ENCODE measurements around the gene AKIRIN1.

The AKIRIN1 gene

DNA sequence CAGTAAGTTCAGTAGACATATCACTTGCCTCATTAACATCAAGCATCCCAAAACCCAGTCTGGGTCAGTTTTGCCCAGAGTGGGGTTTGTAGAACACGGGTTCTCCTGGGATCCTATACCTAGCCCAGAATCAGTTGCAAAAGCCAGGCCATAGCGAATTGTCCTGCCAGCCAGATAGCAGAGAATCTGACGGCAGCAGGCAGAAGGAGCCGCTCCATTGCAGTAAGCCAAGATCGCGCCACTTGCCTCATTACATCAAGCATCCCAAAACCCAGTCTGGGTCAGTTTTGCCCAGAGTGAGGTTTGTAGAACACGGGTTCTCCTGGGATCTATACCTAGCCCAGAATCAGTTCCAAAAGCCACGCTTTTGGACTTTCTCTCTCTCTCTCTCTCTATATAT is 54.2 kb downstream of the AKIRIN1 start:
- H3K79me2 ChIP-seq (ENCODE audit: control insufficient read depth, low read length) = no peaks in the 10 kb centered on the region
- H3K4me3 ChIP-seq (ENCODE audit: low read length) = no peak overlapping the region
- no peaks in the 10 kb centered on the region for H3K36me3 ChIP-seq (ENCODE audit: control insufficient read depth, low read length)
- peaks cover 3% of the 10 kb centered on the region; the same call in 1 of the 2 replicates for H3F3A ChIP-seq (ENCODE audit: control insufficient read depth, insufficient read depth)
- no peaks in the 10 kb centered on the region for H3K27me3 ChIP-seq (ENCODE audit: control insufficient read depth, low read length)
- H3K9me3 ChIP-seq (ENCODE audit: control insufficient read depth, insufficient read depth, low read length) = no peaks in the 10 kb centered on the region
- peaks cover 5% of the 10 kb centered on the region for H3K4me1 ChIP-seq (ENCODE audit: control insufficient read depth, low read length)
- H3K9me2 ChIP-seq (replicated peaks; ENCODE audit: control insufficient read depth, low read length) = no peaks in the 10 kb centered on the region
- H4K20me1 ChIP-seq (ENCODE audit: control insufficient read depth, insufficient read depth, low read depth, low read length) = no peaks in the 10 kb centered on the region
- no peak overlapping the region for H3K27ac ChIP-seq (ENCODE audit: low read depth, low read length)
- H3K4me2 ChIP-seq (ENCODE audit: low read length) = no peak overlapping the region
- TF ChIP-seq, protein P1, sequence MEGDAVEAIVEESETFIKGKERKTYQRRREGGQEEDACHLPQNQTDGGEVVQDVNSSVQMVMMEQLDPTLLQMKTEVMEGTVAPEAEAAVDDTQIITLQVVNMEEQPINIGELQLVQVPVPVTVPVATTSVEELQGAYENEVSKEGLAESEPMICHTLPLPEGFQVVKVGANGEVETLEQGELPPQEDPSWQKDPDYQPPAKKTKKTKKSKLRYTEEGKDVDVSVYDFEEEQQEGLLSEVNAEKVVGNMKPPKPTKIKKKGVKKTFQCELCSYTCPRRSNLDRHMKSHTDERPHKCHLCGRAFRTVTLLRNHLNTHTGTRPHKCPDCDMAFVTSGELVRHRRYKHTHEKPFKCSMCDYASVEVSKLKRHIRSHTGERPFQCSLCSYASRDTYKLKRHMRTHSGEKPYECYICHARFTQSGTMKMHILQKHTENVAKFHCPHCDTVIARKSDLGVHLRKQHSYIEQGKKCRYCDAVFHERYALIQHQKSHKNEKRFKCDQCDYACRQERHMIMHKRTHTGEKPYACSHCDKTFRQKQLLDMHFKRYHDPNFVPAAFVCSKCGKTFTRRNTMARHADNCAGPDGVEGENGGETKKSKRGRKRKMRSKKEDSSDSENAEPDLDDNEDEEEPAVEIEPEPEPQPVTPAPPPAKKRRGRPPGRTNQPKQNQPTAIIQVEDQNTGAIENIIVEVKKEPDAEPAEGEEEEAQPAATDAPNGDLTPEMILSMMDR (IDR thresholded peaks at IDR 0.05; ENCODE audit: low read depth, low read length, poor library complexity, severe bottlenecking) = no peak
- TF ChIP-seq EZH2phosphoT487 (IDR thresholded peaks at IDR 0.05; ENCODE audit: borderline replicate concordance, low read length) = no peak

DNA sequence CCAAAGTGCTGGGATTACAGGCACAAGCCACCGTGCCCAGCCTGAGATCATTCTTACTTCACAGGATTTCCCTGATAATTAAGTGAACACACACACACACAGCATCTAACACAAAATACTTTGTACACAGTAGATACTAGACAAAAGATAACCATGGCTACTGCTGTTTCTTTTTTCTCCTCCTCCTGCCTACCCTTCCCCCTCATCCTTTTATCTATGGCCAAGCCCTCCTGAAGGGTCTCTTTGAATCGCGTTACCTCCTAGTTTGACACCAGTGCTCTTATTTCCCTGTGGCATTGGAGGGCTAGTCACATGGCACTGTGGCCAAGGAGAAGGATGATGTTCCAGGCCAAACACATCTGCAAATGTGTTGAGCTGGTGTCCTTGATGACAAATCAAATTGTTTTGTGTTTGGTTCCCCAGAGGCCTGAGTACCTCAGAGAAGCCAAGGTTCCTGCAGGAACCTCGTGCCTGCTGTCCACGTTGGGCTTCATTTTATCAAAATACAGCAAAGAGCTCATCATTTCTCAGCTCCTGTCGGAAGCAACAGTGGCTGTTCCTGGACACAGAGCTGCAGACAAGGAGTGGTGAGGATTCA is 55.6 kb downstream of the AKIRIN1 start:
- Histone ChIP-seq H3K4me2 (ENCODE audit: low read length) (no peak overlapping the region), H3K9me3 (ENCODE audit: control insufficient read depth, insufficient read depth, low read length) (no peaks in the 10 kb centered on the region), H3K27ac (ENCODE audit: low read depth, low read length) (no peak overlapping the region)

DNA sequence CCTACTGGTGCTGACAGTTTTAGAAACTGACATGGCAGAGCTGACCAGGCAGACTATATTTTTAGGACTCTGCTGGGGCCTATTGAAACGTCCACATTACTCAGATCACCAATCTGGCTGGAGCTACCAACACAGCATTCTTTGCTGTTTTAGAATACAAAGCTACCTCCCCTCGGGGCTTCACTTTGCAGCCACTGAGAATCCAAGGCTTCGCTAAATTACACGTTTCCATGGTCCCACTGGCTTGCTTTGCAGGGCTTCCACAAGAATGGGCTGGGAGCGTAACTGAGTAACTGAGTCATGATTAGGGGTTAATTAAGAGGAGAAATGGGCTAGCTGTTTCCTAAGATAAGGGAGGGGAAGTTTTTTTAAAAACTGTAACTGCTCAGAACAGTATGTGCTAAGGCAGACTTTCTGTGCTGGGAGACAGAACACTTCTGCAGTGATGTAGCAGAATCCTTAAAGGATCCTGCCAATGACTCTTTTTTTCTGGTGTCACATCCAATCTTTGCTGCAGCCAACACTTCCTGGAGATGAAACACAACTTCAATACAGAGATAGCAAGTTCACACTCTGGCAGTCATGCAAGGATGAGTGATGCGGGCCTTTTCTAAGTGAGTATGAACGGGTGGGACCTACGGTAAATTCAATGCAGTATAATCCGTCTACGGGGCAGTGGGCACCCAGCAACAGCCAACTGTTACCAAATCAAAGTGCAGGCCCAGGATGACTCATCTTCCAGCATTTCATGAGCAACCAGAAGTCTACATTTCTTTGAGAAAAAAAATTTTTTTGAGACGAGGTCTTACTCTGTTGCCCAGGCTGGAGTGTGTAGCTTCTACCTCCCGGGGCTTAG is 56.5 kb downstream of the AKIRIN1 start:
- no peak overlapping the region for H3K4me3 ChIP-seq (ENCODE audit: low read length)
- no peaks in the 10 kb centered on the region for H3K27me3 ChIP-seq (ENCODE audit: control insufficient read depth, low read length)
- TF ChIP-seq, protein P1 (IDR thresholded peaks at IDR 0.05; ENCODE audit: low read depth, low read length, poor library complexity, severe bottlenecking) = no peak
- TF ChIP-seq EZH2phosphoT487 (IDR thresholded peaks at IDR 0.05; ENCODE audit: borderline replicate concordance, low read length) = no peak
- no peaks in the 10 kb centered on the region for H3K36me3 ChIP-seq (ENCODE audit: control insufficient read depth, low read length)
- no peak overlapping the region for H3K27ac ChIP-seq (ENCODE audit: low read depth, low read length)
- no peaks in the 10 kb centered on the region for H3K79me2 ChIP-seq (ENCODE audit: control insufficient read depth, low read length)
- peaks cover 18% of the 10 kb centered on the region for H3K4me1 ChIP-seq (ENCODE audit: control insufficient read depth, low read length)
- no peaks in the 10 kb centered on the region for H3K9me2 ChIP-seq (replicated peaks; ENCODE audit: control insufficient read depth, low read length)
- no peaks in the 10 kb centered on the region for H3K9me3 ChIP-seq (ENCODE audit: control insufficient read depth, insufficient read depth, low read length)
- no peaks in the 10 kb centered on the region for H4K20me1 ChIP-seq (ENCODE audit: control insufficient read depth, insufficient read depth, low read depth, low read length)
- H3F3A ChIP-seq (ENCODE audit: control insufficient read depth, insufficient read depth) = peaks cover 1% of the 10 kb centered on the region; the same call in 1 of the 2 replicates
- H3K4me2 ChIP-seq (ENCODE audit: low read length) = no peak overlapping the region

More for the DNA sequence above, 55.6 kb downstream of the AKIRIN1 start:
- no peaks in the 10 kb centered on the region for H3K79me2 ChIP-seq (ENCODE audit: control insufficient read depth, low read length)
- peaks cover 3% of the 10 kb centered on the region; the same call in 1 of the 2 replicates for H3F3A ChIP-seq (ENCODE audit: control insufficient read depth, insufficient read depth)
- H3K36me3 ChIP-seq (ENCODE audit: control insufficient read depth, low read length) = no peaks in the 10 kb centered on the region
- H3K27me3 ChIP-seq (ENCODE audit: control insufficient read depth, low read length) = no peaks in the 10 kb centered on the region
- no peaks in the 10 kb centered on the region for H4K20me1 ChIP-seq (ENCODE audit: control insufficient read depth, insufficient read depth, low read depth, low read length)
- H3K9me2 ChIP-seq (replicated peaks; ENCODE audit: control insufficient read depth, low read length) = no peaks in the 10 kb centered on the region
- peaks cover 18% of the 10 kb centered on the region for H3K4me1 ChIP-seq (ENCODE audit: control insufficient read depth, low read length)
- TF ChIP-seq, protein P1 (IDR thresholded peaks at IDR 0.05; ENCODE audit: low read depth, low read length, poor library complexity, severe bottlenecking) = no peak
- TF ChIP-seq EZH2phosphoT487 (IDR thresholded peaks at IDR 0.05; ENCODE audit: borderline replicate concordance, low read length) = no peak
- no peak overlapping the region for H3K4me3 ChIP-seq (ENCODE audit: low read length)

All from DOHH2 (cell line).